Gastrocnemius medialis (tissue), 4 donors: ENCODE results near the gene DIP2C. TPM values are rescaled to one million over a fixed set of nuclear protein-coding genes. Genes with fewer than 3 reads are reported as not detected.
"Not testable (repeated sequence)": the region's sequence is repeated elsewhere in the genome, so short reads cannot be mapped to it uniquely, and the experiment has no call there.

Source experiments
- ATAC-seq, 2 donors: fragments of 150-250 bp; one replicate each; pipeline ENCODE4 v1.9.1; 2016
- DNase-seq, 2 donors: peaks; one replicate each; pipeline ENCODE4 v3.0.0-alpha.2; 2019
- H3K27ac ChIP-seq, 4 donors: fragments of 200-600 bp; sonication (generic); 1 replicate in 1 of 4; 2 replicates in 3 of 4; pipeline ENCODE4 v1.5.1; 2016 to 2018; ENCODE audit warnings: mild to moderate bottlenecking in 2 of 4, moderate library complexity in 1 of 4
- H3K27me3 ChIP-seq, 3 donors: fragments of 200-600 bp; sonication (generic) in 2 of 3; 1 replicate in 1 of 3; 2 replicates in 2 of 3; pipeline versions ENCODE4 v1.5.1 to v1.6.0; 2016 to 2019; ENCODE audit warnings: mild to moderate bottlenecking in 1 of 3, moderate library complexity in 1 of 3
- H3K36me3 ChIP-seq, 2 donors: fragments of 200-600 bp; sonication (generic) in 1 of 2; one replicate each; pipeline ENCODE4 v1.5.1; 2017 to 2018
- H3K4me1 ChIP-seq, 2 donors: fragments of 200-600 bp; sonication (generic) in 1 of 2; one replicate each; pipeline ENCODE4 v1.5.1; 2016 to 2017; ENCODE audit warnings: mild to moderate bottlenecking in 2 of 2
- H3K4me3 ChIP-seq, 4 donors: fragments of 200-600 bp; sonication (generic) in 3 of 4; 1 replicate in 1 of 4; 2 replicates in 3 of 4; pipeline ENCODE4 v1.5.1; 2016 to 2019; ENCODE audit warnings: mild to moderate bottlenecking in 2 of 4
- H3K9me3 ChIP-seq, 3 donors: fragments of 200-600 bp; sonication (generic) in 2 of 3; 1 replicate in 1 of 3; 2 replicates in 2 of 3; pipeline ENCODE4 v1.5.1; 2016 to 2019
- POLR2A ChIP-seq, 2 donors: fragments of 450-650 bp; IDR thresholded peaks; one replicate each; pipeline ENCODE4 v1.6.1; 2017; ENCODE audit warnings: antibody characterized with exemption in 2 of 2, mild to moderate bottlenecking in 2 of 2, moderate library complexity in 2 of 2
- in situ Hi-C, 4 donors: fragments of 200-750 bp; cut with MboI; loops; one replicate each; pipeline versions ENCODE4 v1.15.0 to v1.8.0; 2017; ENCODE audit warnings: low sequenced_read_pairs in 4 of 4
- intact Hi-C: fragments of 100-400 bp; cut with DNase I; formaldehyde crosslinking; loops from one replicate; pipeline ENCODE4 v1.15.1; 2023; ENCODE audit warnings: low total_unique reads
- total RNA-seq, 4 donors: library from RNA; depleted of rRNA; stranded (reverse); fragments of >200 nt; gene quantifications; one replicate each; pipeline versions ENCODE4 v1.1.0 to v1.2.3, GENCODE V29; 2016
- TF ChIP-seq, protein P1 (sequence below), 5 experiments: fragments of 450-650 bp in 3 of 5; fragments of 200-600 bp in 2 of 5; sonication (generic) in 2 of 5; IDR thresholded peaks in 4 of 5; conservative IDR thresholded peaks in 1 of 5; 1 replicate in 4 of 5; 2 replicates in 1 of 5; pipeline ENCODE4 v1.5.1; 2016 to 2019; ENCODE audit warnings: antibody characterized with exemption in 5 of 5, mild to moderate bottlenecking in 3 of 5, moderate library complexity in 3 of 5

Gene DIP2C
- total RNA-seq, 4 donors from 2014 or later: 19.1 to 60.0 (median 30.2) TPM

DNA sequence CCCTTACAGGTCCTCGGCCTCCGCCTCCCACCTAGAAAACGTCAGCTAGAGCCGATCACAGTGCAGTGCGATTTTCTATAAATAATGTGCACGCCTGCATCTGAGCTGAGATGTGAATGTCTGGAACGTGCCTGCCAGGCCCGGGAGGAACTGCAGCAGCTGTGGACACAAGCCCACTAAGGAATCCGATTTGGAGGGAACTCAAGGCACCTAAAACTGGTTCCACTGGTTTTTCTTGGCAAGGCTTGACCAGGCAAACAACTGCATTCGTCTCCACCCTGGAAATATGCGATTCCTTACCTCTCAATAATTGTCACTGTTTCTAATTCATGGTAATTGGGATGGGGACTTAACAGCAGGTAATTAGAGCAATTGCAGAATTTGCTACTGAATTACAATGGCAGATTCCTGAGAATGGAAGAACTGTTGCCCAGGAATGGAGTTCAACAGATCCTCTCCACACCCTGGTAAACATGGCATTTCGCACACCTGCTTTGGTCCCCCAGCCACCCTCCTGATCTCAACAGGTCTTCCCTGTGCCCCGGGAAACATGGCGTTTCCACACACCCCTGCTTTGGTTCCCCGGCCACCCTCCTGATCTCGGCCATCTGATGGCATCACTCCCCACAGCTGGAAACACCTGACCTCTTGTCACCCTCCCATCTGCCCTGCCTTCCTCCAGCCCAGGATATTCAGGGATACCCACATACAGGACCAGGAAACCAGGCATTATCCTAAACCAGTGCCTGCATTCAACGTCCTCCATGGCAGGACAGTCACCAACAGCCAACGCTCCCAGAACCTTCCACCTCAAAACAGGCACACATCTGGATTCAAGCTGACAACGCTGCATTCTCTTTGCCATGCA, 76.0 kb downstream of the DIP2C start:
- in situ Hi-C loops (loop anchor here in 1 of 4 donors (10.0 kb wide), 1 partner anchor 71 kb away; the partner anchor contains the start of gene DIP2C), intact Hi-C loops (no loop called here)
- H3K27ac ChIP-seq: no peak overlapping the region
- TF ChIP-seq, protein P1, sequence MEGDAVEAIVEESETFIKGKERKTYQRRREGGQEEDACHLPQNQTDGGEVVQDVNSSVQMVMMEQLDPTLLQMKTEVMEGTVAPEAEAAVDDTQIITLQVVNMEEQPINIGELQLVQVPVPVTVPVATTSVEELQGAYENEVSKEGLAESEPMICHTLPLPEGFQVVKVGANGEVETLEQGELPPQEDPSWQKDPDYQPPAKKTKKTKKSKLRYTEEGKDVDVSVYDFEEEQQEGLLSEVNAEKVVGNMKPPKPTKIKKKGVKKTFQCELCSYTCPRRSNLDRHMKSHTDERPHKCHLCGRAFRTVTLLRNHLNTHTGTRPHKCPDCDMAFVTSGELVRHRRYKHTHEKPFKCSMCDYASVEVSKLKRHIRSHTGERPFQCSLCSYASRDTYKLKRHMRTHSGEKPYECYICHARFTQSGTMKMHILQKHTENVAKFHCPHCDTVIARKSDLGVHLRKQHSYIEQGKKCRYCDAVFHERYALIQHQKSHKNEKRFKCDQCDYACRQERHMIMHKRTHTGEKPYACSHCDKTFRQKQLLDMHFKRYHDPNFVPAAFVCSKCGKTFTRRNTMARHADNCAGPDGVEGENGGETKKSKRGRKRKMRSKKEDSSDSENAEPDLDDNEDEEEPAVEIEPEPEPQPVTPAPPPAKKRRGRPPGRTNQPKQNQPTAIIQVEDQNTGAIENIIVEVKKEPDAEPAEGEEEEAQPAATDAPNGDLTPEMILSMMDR (IDR thresholded peaks at IDR 0.05 in 4 of 5, conservative IDR thresholded peaks at IDR 0.05 in 1 of 5): no peak
- no peak for TF ChIP-seq POLR2A (IDR thresholded peaks at IDR 0.05)
- no peaks in the 10 kb centered on the region for H3K36me3 ChIP-seq
- no peaks in the 10 kb centered on the region for H3K27me3 ChIP-seq
- H3K4me3 ChIP-seq: no peak overlapping the region
- H3K4me1 ChIP-seq: peaks cover 47 to 63% of the 10 kb centered on the region in 2 donors
- ATAC-seq: no peak
- DNase-seq: no peak
- H3K9me3 ChIP-seq: no peaks in the 10 kb centered on the region

GRCh38 chr10:612696-613095, 76.8 kb downstream of the DIP2C start:
- Histone ChIP-seq H3K36me3 (no peaks in the 10 kb centered on the region), H3K4me1 (peaks cover 39 to 55% of the 10 kb centered on the region in 2 donors), H3K27ac (no peak overlapping the region), H3K9me3 (no peaks in the 10 kb centered on the region), H3K4me3 (no peak overlapping the region), H3K27me3 (no peaks in the 10 kb centered on the region)
- ATAC-seq (no peak), DNase-seq (no peak)
- no peak for TF ChIP-seq POLR2A (IDR thresholded peaks at IDR 0.05)
- TF ChIP-seq, protein P1 (IDR thresholded peaks at IDR 0.05 in 4 of 5, conservative IDR thresholded peaks at IDR 0.05 in 1 of 5): no peak
- intact Hi-C loops (no loop called here), in situ Hi-C loops (loop anchor here in 1 of 4 donors (10.0 kb wide), 1 partner anchor 72 kb away; the partner anchor contains the start of gene DIP2C)

DNA sequence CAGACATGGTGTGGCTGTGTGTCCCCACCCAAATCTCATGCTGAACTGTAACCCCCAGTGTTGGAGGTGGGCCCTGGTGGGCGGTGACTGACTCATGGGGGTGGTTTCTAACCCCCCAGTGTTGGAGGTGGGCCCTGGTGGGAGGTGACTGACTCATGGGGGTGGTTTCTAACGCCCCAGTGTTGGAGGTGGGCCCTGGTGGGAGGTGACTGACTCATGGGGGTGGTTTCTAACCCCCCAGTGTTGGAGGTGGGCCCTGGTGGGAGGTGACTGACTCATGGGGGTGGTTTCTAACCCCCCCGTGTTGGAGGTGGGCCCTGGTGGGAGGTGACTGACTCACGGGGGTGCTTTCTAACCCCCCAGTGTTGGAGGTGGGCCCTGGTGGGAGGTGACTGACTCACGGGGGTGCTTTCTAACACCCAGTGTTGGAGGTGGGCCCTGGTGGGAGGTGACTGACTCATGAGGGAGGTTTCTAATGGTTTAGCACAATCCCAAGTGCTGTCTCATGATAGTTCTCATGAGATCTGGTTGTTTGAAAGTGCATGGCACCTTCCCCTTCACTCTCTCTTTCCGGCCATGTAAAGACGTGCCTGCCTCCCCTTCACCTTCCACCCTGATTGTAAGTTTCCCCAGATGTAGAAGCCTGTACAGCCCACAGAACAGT, 78.7 kb downstream of the DIP2C start:
- H3K27ac ChIP-seq, H3K36me3 ChIP-seq, H3K4me3 ChIP-seq, H3K9me3 ChIP-seq, H3K27me3 ChIP-seq, ATAC-seq, intact Hi-C loops: not testable (repeated sequence)
- H3K4me1 ChIP-seq: peaks cover 36 to 49% of the 10 kb centered on the region in 2 donors
- peak in 1 of 2 donors; percentile 3 for DNase-seq
- in situ Hi-C loops: loop anchor here in 1 of 4 donors (10.0 kb wide), 1 partner anchor 74 kb away; the partner anchor contains the start of gene DIP2C

DNA sequence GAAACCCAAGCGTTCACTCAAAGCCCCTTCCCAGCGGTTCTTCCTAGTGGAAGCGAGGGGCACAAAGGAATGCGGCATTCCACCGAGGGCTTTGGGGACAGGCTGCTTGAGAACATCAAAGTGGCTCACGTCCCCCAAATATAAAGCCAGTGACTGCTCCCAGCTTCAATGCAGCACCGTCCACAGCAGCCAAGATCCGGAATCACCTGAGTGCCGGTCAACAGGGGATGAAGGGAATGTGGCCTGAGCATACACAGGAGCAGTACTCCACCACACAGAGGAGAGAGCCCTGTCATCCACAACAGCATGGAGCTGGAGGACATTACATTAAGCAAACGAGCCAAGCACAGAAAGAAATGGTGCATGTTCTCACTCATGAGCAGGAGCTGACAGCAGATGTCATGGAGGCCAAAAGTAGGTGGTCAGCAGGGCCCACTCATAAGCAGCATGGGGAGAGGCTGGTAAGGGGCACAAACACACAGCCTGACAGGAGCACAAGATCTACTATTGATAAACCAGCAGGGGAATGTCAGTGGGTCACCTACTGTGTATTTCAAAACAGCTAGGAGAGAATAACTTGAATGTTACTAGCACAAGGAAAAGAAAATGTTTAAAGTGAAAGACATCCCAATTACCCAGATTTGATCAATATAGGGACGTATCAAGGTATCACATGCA, 79.5 kb downstream of the DIP2C start:
- Histone ChIP-seq H3K27me3 (no peaks in the 10 kb centered on the region), H3K4me3 (no peak overlapping the region), H3K27ac (no peak overlapping the region), H3K9me3 (no peaks in the 10 kb centered on the region), H3K4me1 (peaks cover 31 to 43% of the 10 kb centered on the region in 2 donors), H3K36me3 (no peaks in the 10 kb centered on the region)
- intact Hi-C loops: no loop called here
- no peak for TF ChIP-seq POLR2A (IDR thresholded peaks at IDR 0.05)
- TF ChIP-seq, protein P1 (IDR thresholded peaks at IDR 0.05 in 4 of 5, conservative IDR thresholded peaks at IDR 0.05 in 1 of 5): no peak
- in situ Hi-C loops: loop anchor here in 1 of 4 donors (10.0 kb wide), 1 partner anchor 75 kb away; the partner anchor contains the start of gene DIP2C
- DNase-seq (no peak), ATAC-seq (no peak)
